SK-N-SH (cell line): ENCODE data around the gene ACTN4.

Experiments used
- CHD2 ChIP-seq: fragments of 150-350 bp; IDR thresholded peaks from 2 replicates; pipeline ENCODE4 v1.6.1; 2018; ENCODE audit warnings: low read length; ENCODE audit not compliant: partially characterized antibody
- RFX5 ChIP-seq: IDR thresholded peaks from 2 replicates; pipeline ENCODE4 v1.6.1; 2012; ENCODE audit warnings: mild to moderate bottlenecking, improper control_type of control experiment, low read length
- SMC3 ChIP-seq: IDR thresholded peaks from 2 replicates; pipeline ENCODE4 v1.6.1; 2012; ENCODE audit warnings: low read depth, low read length, improper control_type of control experiment
- TCF12 ChIP-seq: IDR thresholded peaks from 2 replicates; pipeline ENCODE4 v1.4.0; 2012
- TF ChIP-seq, protein P1 (sequence below): IDR thresholded peaks from 2 replicates; pipeline ENCODE4; 2012
- TF ChIP-seq, protein P2 (sequence below): fragments of 200-600 bp; sonication (generic); IDR thresholded peaks from 2 replicates; pipeline ENCODE4 v1.6.1; 2017; ENCODE audit warnings: antibody characterized with exemption, mild to moderate bottlenecking, moderate library complexity

DNA sequence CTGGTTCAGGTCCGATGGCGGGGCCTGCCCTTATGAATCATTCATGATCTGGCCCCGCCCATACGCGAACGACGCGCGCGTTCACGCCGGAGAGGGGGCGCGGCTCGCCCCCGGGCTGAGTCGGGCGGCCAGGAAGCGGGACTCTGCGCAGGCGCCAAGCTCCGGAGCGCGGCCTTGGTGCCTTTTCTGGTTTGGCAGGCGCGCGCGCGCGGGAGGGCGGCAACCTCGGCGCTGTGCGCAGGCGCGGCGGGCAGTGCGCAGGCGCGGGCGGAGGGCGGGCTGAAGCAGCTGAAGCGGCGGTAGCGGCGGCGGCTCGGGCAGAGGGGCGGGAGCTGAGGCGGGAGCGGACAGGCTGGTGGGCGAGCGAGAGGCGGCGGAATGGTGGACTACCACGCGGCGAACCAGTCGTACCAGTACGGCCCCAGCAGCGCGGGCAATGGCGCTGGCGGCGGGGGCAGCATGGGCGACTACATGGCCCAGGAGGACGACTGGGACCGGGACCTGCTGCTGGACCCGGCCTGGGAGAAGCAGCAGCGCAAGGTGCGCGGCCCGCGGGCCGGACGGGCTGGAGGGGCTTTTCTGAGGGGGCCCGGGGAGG, at the start of gene ACTN4:
- TF ChIP-seq, protein P1, sequence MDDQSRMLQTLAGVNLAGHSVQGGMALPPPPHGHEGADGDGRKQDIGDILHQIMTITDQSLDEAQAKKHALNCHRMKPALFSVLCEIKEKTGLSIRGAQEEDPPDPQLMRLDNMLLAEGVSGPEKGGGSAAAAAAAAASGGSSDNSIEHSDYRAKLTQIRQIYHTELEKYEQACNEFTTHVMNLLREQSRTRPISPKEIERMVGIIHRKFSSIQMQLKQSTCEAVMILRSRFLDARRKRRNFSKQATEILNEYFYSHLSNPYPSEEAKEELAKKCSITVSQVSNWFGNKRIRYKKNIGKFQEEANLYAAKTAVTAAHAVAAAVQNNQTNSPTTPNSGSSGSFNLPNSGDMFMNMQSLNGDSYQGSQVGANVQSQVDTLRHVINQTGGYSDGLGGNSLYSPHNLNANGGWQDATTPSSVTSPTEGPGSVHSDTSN = peak; percentile 33
- no peak for TF ChIP-seq RFX5
- peak; percentile 27; the same call in 1 of the 2 replicates for TF ChIP-seq SMC3
- TF ChIP-seq CHD2 = no peak
- TF ChIP-seq, protein P2, sequence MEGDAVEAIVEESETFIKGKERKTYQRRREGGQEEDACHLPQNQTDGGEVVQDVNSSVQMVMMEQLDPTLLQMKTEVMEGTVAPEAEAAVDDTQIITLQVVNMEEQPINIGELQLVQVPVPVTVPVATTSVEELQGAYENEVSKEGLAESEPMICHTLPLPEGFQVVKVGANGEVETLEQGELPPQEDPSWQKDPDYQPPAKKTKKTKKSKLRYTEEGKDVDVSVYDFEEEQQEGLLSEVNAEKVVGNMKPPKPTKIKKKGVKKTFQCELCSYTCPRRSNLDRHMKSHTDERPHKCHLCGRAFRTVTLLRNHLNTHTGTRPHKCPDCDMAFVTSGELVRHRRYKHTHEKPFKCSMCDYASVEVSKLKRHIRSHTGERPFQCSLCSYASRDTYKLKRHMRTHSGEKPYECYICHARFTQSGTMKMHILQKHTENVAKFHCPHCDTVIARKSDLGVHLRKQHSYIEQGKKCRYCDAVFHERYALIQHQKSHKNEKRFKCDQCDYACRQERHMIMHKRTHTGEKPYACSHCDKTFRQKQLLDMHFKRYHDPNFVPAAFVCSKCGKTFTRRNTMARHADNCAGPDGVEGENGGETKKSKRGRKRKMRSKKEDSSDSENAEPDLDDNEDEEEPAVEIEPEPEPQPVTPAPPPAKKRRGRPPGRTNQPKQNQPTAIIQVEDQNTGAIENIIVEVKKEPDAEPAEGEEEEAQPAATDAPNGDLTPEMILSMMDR = no peak
- no peak for TF ChIP-seq TCF12
